NCI-H2171 treated with DMSO at 0.1 percent for 48 hours (cell line): Measurements from ENCODE around the gene ADD1.

Source experiments
- DNase-seq: peaks from one replicate; lab custom pipeline; 2025; lab: John Stamatoyannopoulos, UW

The ADD1 gene

GRCh38 chr4:2804973-2805501 is 38.6 kb upstream of the ADD1 start:
- DNase-seq: no peak

DNA sequence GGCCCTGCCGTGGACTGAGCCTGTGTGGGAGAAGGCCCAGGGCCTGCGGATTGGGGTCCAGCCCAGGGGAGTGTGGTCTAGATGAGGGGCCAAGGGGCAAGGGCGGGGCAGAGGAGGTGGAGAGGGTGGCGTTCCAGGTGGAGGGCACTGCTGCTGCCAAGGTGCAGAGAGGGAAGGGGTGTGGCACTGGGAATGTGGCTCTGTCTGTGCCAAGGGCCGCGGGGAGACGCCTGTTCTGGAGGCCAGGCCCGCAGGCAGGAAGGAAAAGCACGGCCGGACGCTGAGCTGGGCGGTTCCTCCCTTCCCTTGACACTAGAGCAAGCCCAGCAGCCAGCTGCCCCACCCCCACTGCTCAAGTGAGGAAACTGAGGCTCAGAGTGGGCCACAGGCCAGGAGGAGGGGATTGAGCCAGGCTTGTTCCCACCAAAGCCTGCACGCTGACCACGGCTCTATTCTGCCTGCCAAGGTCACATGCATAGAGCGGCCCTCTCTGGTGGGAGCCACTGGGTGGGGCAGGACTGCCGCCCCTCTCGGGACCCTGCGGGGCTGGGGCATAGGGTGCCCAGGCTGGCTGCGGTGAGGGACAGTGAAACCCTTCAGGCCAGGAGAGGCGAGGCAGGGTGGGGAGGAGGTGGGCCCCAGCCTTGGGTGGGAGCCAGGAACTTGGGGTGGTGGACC is 37.8 kb upstream of the ADD1 start:
- DNase-seq: no peak

GRCh38 chr4:2806390-2807355 is 37.0 kb upstream of the ADD1 start:
- no peak for DNase-seq

GRCh38 chr4:2807571-2807970 is 36.1 kb upstream of the ADD1 start:
- DNase-seq: no peak

DNA sequence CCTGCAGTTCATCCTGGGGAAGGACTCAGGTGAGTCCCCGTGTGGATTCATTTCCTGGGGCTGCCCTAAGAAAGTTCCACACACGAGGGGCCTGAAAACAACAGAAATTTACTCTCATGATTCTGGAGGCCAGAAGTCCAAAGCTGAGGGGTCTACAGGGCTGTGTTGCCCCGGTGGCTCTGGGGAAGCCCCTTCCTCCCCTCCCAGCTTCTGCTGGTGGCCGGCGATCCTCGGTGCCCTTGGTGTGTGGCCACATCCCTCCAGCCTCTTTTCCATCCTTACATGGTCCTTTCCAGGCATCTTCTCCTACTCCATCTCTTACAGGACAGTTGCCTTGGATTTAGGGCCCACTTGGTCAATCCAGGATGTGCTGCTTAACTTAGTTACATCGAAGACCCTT is 35.6 kb upstream of the ADD1 start:
- DNase-seq: no peak

DNA sequence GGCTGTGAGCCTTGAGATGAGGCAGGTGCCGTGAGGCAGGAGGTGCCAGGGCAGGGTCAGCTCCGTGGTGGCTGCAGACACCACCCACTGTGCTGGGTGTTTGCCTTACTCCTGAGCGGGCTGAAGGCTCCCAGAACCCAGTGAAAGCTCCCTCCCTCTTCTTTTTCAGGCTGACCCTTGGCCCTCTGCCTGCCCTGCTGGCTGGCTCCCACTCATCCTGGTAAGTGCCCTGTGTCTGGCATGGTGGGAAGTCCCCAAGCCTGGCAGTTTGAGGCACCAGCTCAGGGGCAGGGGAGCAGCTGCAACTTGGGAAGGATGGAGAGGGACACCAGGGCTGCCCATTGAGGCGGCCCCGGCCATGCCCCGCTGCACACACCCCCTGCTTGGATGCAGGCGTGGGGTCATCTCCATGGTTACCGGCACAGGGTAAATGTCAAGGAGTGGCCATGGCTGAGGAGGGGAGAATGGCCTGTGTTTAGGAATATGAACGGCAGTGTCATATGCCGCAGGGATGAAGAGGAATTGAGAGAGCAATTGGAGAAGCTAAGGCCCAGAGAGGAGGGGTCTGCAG is 33.9 kb upstream of the ADD1 start:
- no peak for DNase-seq

DNA sequence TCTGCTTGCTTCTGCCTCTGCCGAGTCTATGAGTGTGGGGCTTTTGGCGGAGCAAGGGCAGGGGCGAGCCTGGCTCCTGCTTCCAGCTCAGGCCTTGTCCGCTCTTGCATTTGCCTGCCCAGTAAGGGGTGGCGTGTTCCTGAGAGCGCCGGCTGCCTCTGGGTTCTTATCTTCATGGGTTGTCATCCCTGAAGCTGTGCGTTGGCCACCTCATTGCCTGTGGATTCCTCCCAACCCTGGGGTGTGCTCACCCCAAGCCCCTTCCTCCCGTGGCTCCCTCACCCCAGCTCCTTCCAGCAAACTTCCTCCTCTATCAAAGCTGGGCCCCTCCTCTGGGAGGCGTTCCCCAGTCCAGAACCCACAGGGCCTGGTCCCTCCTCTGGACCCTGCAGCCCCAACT is 33.3 kb upstream of the ADD1 start:
- DNase-seq: no peak

- DNase-seq: peak; percentile 64
Measured at GRCh38 chr4:2811830-2812611, 31.6 kb upstream of the ADD1 start.

GRCh38 chr4:2812612-2813354 is 30.9 kb upstream of the ADD1 start:
- DNase-seq: no peak

- DNase-seq: no peak
Measured at GRCh38 chr4:2813446-2814405, 29.9 kb upstream of the ADD1 start.

GRCh38 chr4:2814627-2815270 is 28.9 kb upstream of the ADD1 start:
- DNase-seq: no peak

DNA sequence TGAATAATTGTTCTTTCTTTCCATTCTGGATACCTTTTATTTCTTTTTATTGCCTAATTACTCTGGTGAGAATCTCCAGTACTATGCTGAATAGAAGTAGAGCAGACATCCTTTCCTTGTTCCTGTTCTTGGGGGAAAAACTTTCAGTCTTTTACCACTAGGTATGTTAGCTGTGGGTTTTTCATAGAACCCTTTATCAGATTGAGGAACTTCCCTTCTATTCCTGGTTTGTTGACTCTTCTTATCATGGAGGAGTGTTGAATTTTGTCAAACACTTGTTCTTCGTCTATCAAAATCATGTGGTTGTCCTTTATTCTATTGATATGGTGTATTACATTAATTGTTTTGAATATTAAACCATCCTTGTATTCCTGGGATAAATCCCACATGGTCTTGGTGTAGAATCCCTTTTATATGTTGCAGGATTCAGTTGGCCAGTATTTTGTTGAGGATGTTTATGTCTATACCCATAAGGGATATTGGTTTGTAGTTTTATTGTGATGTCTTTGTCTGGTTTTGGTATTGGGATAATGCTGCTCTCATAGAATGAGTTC is 27.2 kb upstream of the ADD1 start:
- no peak for DNase-seq

DNA sequence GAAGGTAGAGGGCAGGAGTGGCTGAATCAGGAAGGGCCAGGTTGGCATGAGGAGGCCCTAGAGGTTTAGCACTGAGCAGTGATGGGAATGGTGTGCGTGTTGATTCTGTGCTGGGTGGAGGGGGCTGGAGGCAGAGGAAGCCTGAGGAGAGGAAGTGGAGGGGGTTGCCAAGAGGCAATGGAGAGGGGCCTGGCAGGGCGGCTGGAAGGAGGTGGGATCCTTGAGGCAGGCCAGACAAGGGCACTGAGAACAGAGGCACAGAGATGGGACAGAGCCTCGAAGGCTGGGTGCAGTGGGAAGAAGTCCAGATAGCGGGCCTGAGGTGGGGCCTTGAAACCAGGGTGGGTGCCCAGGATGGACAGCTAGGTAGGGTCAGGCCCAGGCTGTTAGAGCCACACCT is 26.5 kb upstream of the ADD1 start:
- DNase-seq: no peak

DNA sequence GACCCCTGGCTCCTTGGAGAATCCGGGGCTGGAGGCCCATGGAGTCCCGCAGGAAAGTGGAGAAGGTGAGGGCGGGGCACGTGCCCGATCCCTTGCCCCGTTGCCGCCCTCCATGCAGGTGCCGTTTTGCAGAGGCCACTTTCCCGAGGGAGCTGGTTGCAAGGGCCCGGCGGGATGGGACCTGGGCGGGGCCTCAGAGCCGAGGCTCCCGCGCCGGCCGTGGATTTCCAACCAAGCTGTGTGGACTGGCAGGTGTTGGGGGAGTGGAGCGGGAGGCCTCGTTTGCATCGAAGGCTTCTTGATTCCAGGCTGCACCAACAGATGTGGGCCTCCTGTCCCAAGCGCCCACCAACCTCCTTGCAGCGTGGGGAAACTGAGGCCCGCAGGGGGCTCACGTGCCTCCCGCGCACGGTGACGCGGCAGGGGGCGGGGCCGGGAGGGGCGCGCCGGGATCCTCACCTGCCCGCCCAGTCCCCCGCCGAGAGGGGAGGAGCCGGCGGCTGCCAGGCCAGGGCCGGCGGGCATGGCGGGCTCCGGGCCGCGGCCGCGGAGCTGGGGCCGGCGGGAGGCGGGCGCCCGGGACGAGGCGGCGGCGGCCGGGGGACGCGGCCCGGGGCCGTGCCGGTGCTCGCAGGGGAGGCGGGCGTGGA is 25.8 kb upstream of the ADD1 start:
- DNase-seq: peak; percentile 6

GRCh38 chr4:2818351-2818939 is 25.2 kb upstream of the ADD1 start:
- DNase-seq: peak; percentile 4

- no peak for DNase-seq
Measured at GRCh38 chr4:2819244-2820215, 24.1 kb upstream of the ADD1 start.
